ENCODE results near the gene SMIM10. TPM values are rescaled to one million over a fixed set of nuclear protein-coding genes. Genes with fewer than 3 reads are reported as not detected.

SMIM10 gene
- total RNA-seq, 1 donor from 2014 or later = 2.2 TPM

Other genes with a start within 250 kb of the SMIM10 start
- gene PABIR2, start 193.8 kb upstream of the SMIM10 start, total RNA-seq = 21.0 and 25.7 TPM in 2 replicates
- gene MOSPD1, start 75.7 kb upstream of the SMIM10 start, total RNA-seq = 16.2 and 18.8 TPM in 2 replicates
- 18.7 and 20.4 TPM in 2 replicates for gene RTL8B, start 31.6 kb downstream of the SMIM10 start, total RNA-seq
- gene RTL8C, start 41.4 kb downstream of the SMIM10 start, total RNA-seq = 101 and 107 TPM in 2 replicates
- 63.5 and 72.5 TPM in 2 replicates for gene RTL8A, start 61.1 kb downstream of the SMIM10 start, total RNA-seq
- 7.7 and 7.9 TPM in 2 replicates for gene SMIM10L2B, start 107.7 kb downstream of the SMIM10 start, total RNA-seq
- not detected in 2 replicates for gene ETDB, start 129.5 kb downstream of the SMIM10 start, total RNA-seq
- 0.40 TPM in 1 of 2 replicates, not detected in the other for gene CT55, start 180.4 kb downstream of the SMIM10 start, total RNA-seq

Data from progenitor cell of endocrine pancreas (in vitro differentiated cells).